A172 (cell line): ENCODE measurements around the gene LILRB3. TPM values are rescaled to one million over a fixed set of nuclear protein-coding genes. Genes with fewer than 3 reads are reported as not detected.
"Not testable (repeated sequence)": the region's sequence is repeated elsewhere in the genome, so short reads cannot be mapped to it uniquely, and the experiment has no call there.

ENCODE experiments used
- DNase-seq: peaks from one replicate; pipeline ENCODE4 v3.0.0-alpha.2; 2015; ENCODE audit warnings: low spot score
- total RNA-seq: library from RNA; depleted of rRNA; stranded (reverse); fragments of >200 nt; shearing (Covaris generic); gene quantifications from 2 replicates; pipeline ENCODE4 v1.2.3, GENCODE V29; 2014

Gene LILRB3
- total RNA-seq, 1 experiment from 2014 or later = not detected

GRCh38 chr19:54209811-54210494 is 12.9 kb downstream of the LILRB3 start:
- peak; percentile 99 for DNase-seq

- peak; percentile 41 for DNase-seq
These were observed 13.6 kb downstream of the LILRB3 start for GRCh38 chr19:54209058-54209810.

- DNase-seq = no peak
These were observed 14.1 kb downstream of the LILRB3 start for GRCh38 chr19:54208784-54209057.

- DNase-seq = peak; percentile 40
These were observed 14.6 kb downstream of the LILRB3 start for GRCh38 chr19:54207983-54208783.

- DNase-seq = no peak
These were observed 15.2 kb downstream of the LILRB3 start for GRCh38 chr19:54207676-54207982.

- not testable (repeated sequence) for DNase-seq
These were observed 15.6 kb downstream of the LILRB3 start for GRCh38 chr19:54207193-54207592.

- DNase-seq = no peak
These were observed 16.0 kb downstream of the LILRB3 start for GRCh38 chr19:54206831-54207177.

- DNase-seq = no peak
These were observed 16.6 kb downstream of the LILRB3 start for GRCh38 chr19:54206030-54206830.

GRCh38 chr19:54204767-54205468 is 17.9 kb downstream of the LILRB3 start:
- no peak for DNase-seq

- DNase-seq = no peak
These were observed 19.6 kb downstream of the LILRB3 start for GRCh38 chr19:54203151-54203611.

GRCh38 chr19:54201980-54202379 is 20.8 kb downstream of the LILRB3 start:
- no peak for DNase-seq

- DNase-seq = no peak
These were observed 21.6 kb downstream of the LILRB3 start for GRCh38 chr19:54201172-54201701.

GRCh38 chr19:54199401-54199800 is 23.4 kb downstream of the LILRB3 start:
- no peak for DNase-seq

GRCh38 chr19:54197121-54197520 is 25.7 kb downstream of the LILRB3 start:
- DNase-seq = no peak

- no peak for DNase-seq
These were observed 26.3 kb downstream of the LILRB3 start for GRCh38 chr19:54196536-54196935.

- not testable (repeated sequence) for DNase-seq
These were observed 28.3 kb downstream of the LILRB3 start for GRCh38 chr19:54194463-54194862.

GRCh38 chr19:54193011-54193410 is 29.8 kb downstream of the LILRB3 start:
- DNase-seq = no peak

- no peak for DNase-seq
These were observed 30.9 kb downstream of the LILRB3 start for GRCh38 chr19:54191811-54192453.

GRCh38 chr19:54191011-54191810 is 31.6 kb downstream of the LILRB3 start, which contains the start of gene TSEN34:
Gene TSEN34, plus strand, starts transcription at chr19:54191308. Its CDS starts 57 bp downstream, at chr19:54191365.
- peak; percentile 83 for DNase-seq
